ENCODE data around the gene CHMP4B.

- TF ChIP-seq CTCF (conservative IDR thresholded peaks at IDR 0.05; ENCODE audit: low read depth, low read length), result no peak
- TF ChIP-seq EZH2 (IDR thresholded peaks at IDR 0.05; ENCODE audit: borderline replicate concordance, low read depth, low read length, poor library complexity, severe bottlenecking), result no peak
Measured at GRCh38 chr20:33793011-33793931, 17.9 kb upstream of the CHMP4B start.
